Measurements from ENCODE around the gene THPO. TPM values are rescaled to one million over a fixed set of nuclear protein-coding genes. Genes with fewer than 3 reads are reported as not detected.

Gene THPO
- total RNA-seq, 2 donors from 2014 or later = not detected

DNA sequence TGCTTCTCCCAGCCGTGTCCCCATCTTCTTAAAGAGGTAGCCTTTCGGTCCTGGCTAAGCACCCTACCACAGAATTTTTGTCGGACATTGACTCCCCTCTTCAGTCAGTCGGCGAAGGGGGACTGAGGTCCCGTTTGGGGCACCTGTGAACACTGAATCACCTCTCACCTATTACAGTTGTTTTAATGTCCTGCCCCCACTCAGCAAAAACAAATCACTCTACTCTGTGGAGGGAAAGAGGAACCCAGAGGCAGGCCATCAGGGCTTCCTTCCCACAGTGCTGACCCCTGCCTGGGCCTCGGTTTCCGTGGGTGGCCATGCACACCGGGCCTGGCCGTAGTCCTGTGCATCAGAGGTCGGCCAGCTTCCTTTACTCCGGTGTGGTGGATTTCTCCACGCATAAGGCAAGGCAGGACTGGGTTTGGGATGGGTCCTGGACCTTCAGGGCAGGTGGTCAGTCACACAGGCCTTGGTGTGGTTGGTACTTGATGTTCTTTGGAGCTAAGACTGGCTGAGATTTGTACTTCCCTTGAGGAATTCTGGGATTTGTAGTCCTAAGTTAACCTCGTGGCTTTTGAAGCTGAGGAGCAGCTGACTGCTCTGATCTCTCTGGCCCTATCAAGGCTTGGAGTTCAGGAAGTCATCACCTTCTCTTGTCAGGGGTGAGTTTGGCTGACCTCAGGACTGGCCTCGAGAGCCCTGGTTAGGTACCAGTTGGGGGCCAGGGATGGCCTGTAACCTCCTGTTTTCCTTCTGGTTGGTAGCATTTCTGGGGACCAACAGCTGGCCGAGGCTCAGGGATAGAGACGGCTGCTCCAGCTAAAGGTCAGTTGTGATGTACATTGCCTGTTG, 41.2 kb downstream of the THPO start:
- H3K27me3 Mint-ChIP-seq (ENCODE audit: low read depth) = no peaks in the 10 kb centered on the region
- H3K9me3 Mint-ChIP-seq = no peaks in the 10 kb centered on the region
- DNase-seq = no peak
- ATAC-seq (replicated peaks in 1 of 2) = no peak
- peaks cover 60% of the 10 kb centered on the region for H3K4me1 Mint-ChIP-seq (ENCODE audit: low read depth)
- H3K4me3 Mint-ChIP-seq = peak overlapping the region; percentile 90 to 92
- H3K36me3 Mint-ChIP-seq (ENCODE audit: insufficient read depth in 2 of 2) = peaks cover 10 to 16% of the 10 kb centered on the region in 2 donors
- peak overlapping the region; percentile 83 for H3K27ac Mint-ChIP-seq

GRCh38 chr3:184335661-184336546, 42.1 kb downstream of the THPO start:
- H3K4me1 Mint-ChIP-seq (ENCODE audit: low read depth) = peaks cover 68% of the 10 kb centered on the region

GRCh38 chr3:184335291-184335660, 42.7 kb downstream of the THPO start:
- peak overlapping the region; percentile 69 to 90 for H3K4me3 Mint-ChIP-seq
- peak overlapping the region; percentile 91 for H3K27ac Mint-ChIP-seq
- H3K9me3 Mint-ChIP-seq = no peaks in the 10 kb centered on the region
- peaks cover 69% of the 10 kb centered on the region for H3K4me1 Mint-ChIP-seq (ENCODE audit: low read depth)
- no peaks in the 10 kb centered on the region for H3K27me3 Mint-ChIP-seq (ENCODE audit: low read depth)
- DNase-seq (no peak), ATAC-seq (replicated peaks in 1 of 2) (peak in 1 of 2 donors; percentile 2)
- H3K36me3 Mint-ChIP-seq (ENCODE audit: insufficient read depth in 2 of 2) = peaks cover 12 to 20% of the 10 kb centered on the region in 2 donors

More at GRCh38 chr3:184335661-184336546, 42.1 kb downstream of the THPO start:
- H3K36me3 Mint-ChIP-seq (ENCODE audit: insufficient read depth in 2 of 2) = peaks cover 11 to 17% of the 10 kb centered on the region in 2 donors
- peak; percentile 62 to 63 for ATAC-seq (replicated peaks in 1 of 2)
- no peaks in the 10 kb centered on the region for H3K9me3 Mint-ChIP-seq
- peak overlapping the region; percentile 91 for H3K27ac Mint-ChIP-seq
- DNase-seq = peak; percentile 88 to 94
- H3K27me3 Mint-ChIP-seq (ENCODE audit: low read depth) = no peaks in the 10 kb centered on the region
- peak overlapping the region; percentile 90 to 92 for H3K4me3 Mint-ChIP-seq

DNA sequence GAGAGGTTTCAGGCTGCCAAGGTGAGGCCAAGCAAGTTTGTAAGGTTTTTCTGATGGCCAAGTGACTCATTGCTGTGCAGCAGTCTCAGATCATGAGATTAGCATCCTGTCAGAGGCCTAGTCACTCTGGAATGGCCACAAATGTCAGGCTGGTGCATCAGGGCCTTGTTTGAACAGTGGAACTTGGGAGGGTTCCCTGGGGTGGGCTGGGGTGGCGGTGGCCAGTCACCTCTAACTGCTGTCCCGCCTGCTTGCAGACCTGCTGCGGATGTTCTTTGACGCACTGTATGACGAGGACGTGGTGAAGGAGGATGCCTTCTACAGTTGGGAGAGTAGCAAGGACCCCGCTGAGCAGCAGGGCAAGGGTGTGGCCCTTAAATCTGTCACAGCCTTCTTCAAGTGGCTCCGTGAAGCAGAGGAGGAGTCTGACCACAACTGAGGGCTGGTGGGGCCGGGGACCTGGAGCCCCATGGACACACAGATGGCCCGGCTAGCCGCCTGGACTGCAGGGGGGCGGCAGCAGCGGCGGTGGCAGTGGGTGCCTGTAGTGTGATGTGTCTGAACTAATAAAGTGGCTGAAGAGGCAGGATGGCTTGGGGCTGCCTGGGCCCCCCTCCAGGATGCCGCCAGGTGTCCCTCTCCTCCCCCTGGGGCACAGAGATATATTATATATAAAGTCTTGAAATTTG, 43.4 kb downstream of the THPO start:
- DNase-seq = peak; percentile 51 to 68
- H3K4me1 Mint-ChIP-seq (ENCODE audit: low read depth) = peaks cover 73% of the 10 kb centered on the region

GRCh38 chr3:184333700-184334099, 44.3 kb downstream of the THPO start:
- Mint-ChIP-seq H3K36me3 (ENCODE audit: insufficient read depth in 2 of 2) (peaks cover 19 to 31% of the 10 kb centered on the region in 2 donors), H3K4me3 (peak overlapping the region; percentile 12 to 19), H3K9me3 (no peaks in the 10 kb centered on the region), H3K4me1 (ENCODE audit: low read depth) (peaks cover 80% of the 10 kb centered on the region), H3K27ac (peak overlapping the region; percentile 92), H3K27me3 (ENCODE audit: low read depth) (no peaks in the 10 kb centered on the region)
- ATAC-seq (replicated peaks in 1 of 2) (no peak), DNase-seq (no peak)

More for the DNA sequence above, 43.4 kb downstream of the THPO start:
- peak; percentile 74 to 75 for ATAC-seq (replicated peaks in 1 of 2)
- peak overlapping the region; percentile 30 to 59 for H3K4me3 Mint-ChIP-seq
- H3K27me3 Mint-ChIP-seq (ENCODE audit: low read depth) = no peaks in the 10 kb centered on the region
- peaks cover 13 to 24% of the 10 kb centered on the region in 2 donors for H3K36me3 Mint-ChIP-seq (ENCODE audit: insufficient read depth in 2 of 2)
- peak overlapping the region; percentile 92 for H3K27ac Mint-ChIP-seq
- no peaks in the 10 kb centered on the region for H3K9me3 Mint-ChIP-seq

DNA sequence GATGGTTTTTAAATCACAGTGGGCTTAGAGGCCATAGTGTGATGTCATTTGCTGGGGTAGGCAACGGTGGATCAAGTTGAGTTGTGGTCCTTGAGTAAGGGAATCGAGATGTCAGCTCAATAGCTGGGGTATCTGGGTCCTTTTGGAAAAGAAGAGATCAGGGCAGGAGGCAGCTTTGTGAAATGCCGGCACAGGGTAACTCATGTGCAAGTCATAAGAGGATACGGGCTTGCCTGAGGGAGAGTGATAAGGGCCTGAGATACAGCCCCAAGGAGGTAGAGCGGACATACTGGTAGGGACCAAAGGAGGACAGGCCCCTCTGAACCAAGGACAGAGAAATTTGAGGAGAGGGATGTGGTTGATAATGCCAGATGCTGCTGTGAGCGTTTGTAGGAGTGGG, 44.8 kb downstream of the THPO start:
- Mint-ChIP-seq H3K36me3 (ENCODE audit: insufficient read depth in 2 of 2) (peaks cover 22 to 34% of the 10 kb centered on the region in 2 donors), H3K27ac (peak overlapping the region; percentile 92), H3K4me3 (peak overlapping the region in 1 of 2 donors; percentile 5), H3K9me3 (no peaks in the 10 kb centered on the region), H3K4me1 (ENCODE audit: low read depth) (peaks cover 82% of the 10 kb centered on the region), H3K27me3 (ENCODE audit: low read depth) (no peaks in the 10 kb centered on the region)
- no peak for DNase-seq
- ATAC-seq (replicated peaks in 1 of 2) = no peak

DNA sequence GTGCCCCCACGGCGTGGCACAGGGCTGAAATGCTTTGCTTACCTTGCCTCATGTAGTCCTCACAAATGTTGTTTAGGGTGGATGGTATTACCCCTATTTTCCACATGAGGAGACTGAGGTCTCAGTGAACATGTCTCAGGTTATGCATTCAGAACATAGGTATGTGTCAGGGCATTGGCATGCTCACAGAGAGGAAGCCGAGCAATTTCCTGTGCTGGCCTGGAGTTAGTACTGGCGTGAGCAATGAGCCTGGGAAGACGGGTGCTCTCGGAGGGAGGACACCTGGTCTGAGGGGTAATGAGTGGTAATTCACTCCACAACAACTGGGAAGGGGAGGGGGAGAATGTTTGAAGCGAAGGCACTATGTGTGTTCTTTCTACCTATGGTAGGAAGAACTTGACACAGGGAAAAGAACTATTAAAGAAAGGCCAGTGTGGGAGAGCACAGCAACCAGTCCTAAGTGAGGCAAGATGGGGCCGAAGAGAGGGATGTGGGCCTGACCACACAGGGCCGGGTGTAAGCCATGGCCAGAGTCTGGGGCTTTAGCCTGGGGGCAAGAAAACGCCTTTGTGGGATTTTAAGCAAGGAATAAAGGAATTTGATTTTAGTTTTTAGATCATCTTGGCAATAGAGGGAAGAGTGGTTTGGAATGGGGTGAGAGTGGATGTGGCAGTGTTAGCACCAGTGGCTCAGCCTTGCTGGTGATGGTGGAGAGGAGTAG, 45.5 kb downstream of the THPO start:
- H3K4me3 Mint-ChIP-seq = peak overlapping the region; percentile 1 to 7

GRCh38 chr3:184328516-184328915, 49.5 kb downstream of the THPO start:
- Mint-ChIP-seq H3K27me3 (ENCODE audit: low read depth) (no peaks in the 10 kb centered on the region), H3K27ac (peak overlapping the region; percentile 69), H3K9me3 (no peaks in the 10 kb centered on the region), H3K4me3 (no peak overlapping the region), H3K4me1 (ENCODE audit: low read depth) (peaks cover 60% of the 10 kb centered on the region), H3K36me3 (ENCODE audit: insufficient read depth in 2 of 2) (peaks cover 26 to 65% of the 10 kb centered on the region in 2 donors)
- DNase-seq (no peak), ATAC-seq (replicated peaks in 1 of 2) (no peak)

More for the DNA sequence above, 45.5 kb downstream of the THPO start:
- Mint-ChIP-seq H3K9me3 (no peaks in the 10 kb centered on the region), H3K36me3 (ENCODE audit: insufficient read depth in 2 of 2) (peaks cover 22 to 38% of the 10 kb centered on the region in 2 donors), H3K4me1 (ENCODE audit: low read depth) (peaks cover 75% of the 10 kb centered on the region), H3K27ac (peak overlapping the region; percentile 92), H3K27me3 (ENCODE audit: low read depth) (no peaks in the 10 kb centered on the region)
- no peak for ATAC-seq (replicated peaks in 1 of 2)
- no peak for DNase-seq

DNA sequence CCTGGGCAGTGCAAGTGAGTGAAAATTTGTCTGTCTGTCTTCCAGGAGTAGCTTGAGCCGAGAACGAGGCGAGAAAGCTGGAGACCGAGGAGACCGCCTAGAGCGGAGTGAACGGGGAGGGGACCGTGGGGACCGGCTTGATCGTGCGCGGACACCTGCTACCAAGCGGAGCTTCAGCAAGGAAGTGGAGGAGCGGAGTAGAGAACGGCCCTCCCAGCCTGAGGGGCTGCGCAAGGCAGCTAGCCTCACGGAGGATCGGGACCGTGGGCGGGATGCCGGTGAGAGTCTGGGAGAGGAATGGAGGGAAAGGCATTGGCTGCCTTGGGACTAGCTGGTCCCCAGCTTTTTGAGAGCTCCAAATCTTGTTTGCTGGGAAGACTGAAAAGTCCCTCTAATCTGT, 50.8 kb downstream of the THPO start:
- ATAC-seq (replicated peaks in 1 of 2) (no peak), DNase-seq (no peak)
- Mint-ChIP-seq H3K27ac (peak overlapping the region; percentile 55), H3K4me1 (ENCODE audit: low read depth) (peaks cover 48% of the 10 kb centered on the region), H3K4me3 (no peak overlapping the region), H3K9me3 (no peaks in the 10 kb centered on the region), H3K27me3 (ENCODE audit: low read depth) (no peaks in the 10 kb centered on the region), H3K36me3 (ENCODE audit: insufficient read depth in 2 of 2) (peaks cover 25 to 63% of the 10 kb centered on the region in 2 donors)

DNA sequence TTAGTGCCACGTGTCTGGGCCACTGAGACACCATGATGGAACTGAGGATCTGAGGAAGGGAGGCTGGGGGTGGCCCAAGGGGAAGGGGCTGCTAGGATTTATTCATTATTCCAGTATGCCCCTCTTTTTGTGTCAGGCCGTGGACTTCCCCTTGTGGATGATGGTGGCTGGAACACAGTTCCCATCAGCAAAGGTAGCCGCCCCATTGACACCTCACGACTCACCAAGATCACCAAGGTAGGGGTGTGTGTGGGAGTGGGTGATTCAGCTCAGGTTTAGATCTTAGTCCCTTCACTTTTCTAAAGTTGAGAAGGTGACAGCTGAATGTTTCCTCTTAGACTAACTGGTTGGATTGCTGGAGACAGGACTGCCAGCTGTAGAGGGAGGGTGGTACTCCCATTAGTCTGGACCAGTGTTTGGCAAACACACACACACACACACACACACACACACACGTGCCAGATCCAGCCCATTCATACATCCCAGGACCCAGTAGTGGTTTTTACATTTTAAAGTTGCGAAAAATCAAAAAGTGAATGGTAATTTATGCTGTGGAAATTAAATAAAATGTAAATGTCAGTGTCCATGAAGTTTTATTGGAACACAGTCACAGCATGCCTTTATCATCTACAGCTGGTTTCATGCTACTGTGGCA, 52.2 kb downstream of the THPO start:
- ATAC-seq (replicated peaks in 1 of 2) = peak; percentile 82 to 90
- H3K4me3 Mint-ChIP-seq = no peak overlapping the region
- peak overlapping the region; percentile 55 for H3K27ac Mint-ChIP-seq
- peak; percentile 34 to 63 for DNase-seq
- H3K4me1 Mint-ChIP-seq (ENCODE audit: low read depth) = peaks cover 40% of the 10 kb centered on the region
- no peaks in the 10 kb centered on the region for H3K9me3 Mint-ChIP-seq
- H3K27me3 Mint-ChIP-seq (ENCODE audit: low read depth) = no peaks in the 10 kb centered on the region
- peaks cover 26 to 68% of the 10 kb centered on the region in 2 donors for H3K36me3 Mint-ChIP-seq (ENCODE audit: insufficient read depth in 2 of 2)

- Mint-ChIP-seq H3K27ac (peak overlapping the region; percentile 72), H3K4me3 (no peak overlapping the region), H3K9me3 (no peaks in the 10 kb centered on the region), H3K36me3 (ENCODE audit: insufficient read depth in 2 of 2) (peaks cover 28 to 69% of the 10 kb centered on the region in 2 donors), H3K27me3 (ENCODE audit: low read depth) (no peaks in the 10 kb centered on the region), H3K4me1 (ENCODE audit: low read depth) (peaks cover 45% of the 10 kb centered on the region)
- ATAC-seq (replicated peaks in 1 of 2) = no peak
- DNase-seq = no peak
Observed at GRCh38 chr3:184325269-184325668, 52.7 kb downstream of the THPO start.

DNA sequence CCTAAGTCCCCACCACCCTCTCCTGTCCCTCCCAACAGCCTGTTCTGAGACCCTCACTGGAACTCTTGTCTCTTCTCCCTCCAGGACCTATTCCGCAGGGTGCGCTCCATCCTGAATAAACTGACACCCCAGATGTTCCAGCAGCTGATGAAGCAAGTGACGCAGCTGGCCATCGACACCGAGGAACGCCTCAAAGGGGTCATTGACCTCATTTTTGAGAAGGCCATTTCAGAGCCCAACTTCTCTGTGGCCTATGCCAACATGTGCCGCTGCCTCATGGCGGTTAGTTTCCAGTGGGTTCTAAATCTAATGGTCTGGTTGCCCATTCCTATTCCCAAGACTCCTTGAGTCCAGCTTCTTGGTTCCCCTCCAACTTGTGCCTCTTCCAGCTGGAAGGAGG, 54.3 kb downstream of the THPO start:
- H3K36me3 Mint-ChIP-seq (ENCODE audit: insufficient read depth in 2 of 2) = peaks cover 24 to 64% of the 10 kb centered on the region in 2 donors
- H3K27ac Mint-ChIP-seq = no peak overlapping the region
- H3K9me3 Mint-ChIP-seq = no peaks in the 10 kb centered on the region
- ATAC-seq (replicated peaks in 1 of 2) = no peak
- H3K4me3 Mint-ChIP-seq = no peak overlapping the region
- H3K27me3 Mint-ChIP-seq (ENCODE audit: low read depth) = no peaks in the 10 kb centered on the region
- DNase-seq = no peak
- H3K4me1 Mint-ChIP-seq (ENCODE audit: low read depth) = peaks cover 43% of the 10 kb centered on the region
